HG02798 (cell line): ENCODE data around the gene SH3PXD2B.

Experiments used
- ATAC-seq: cut with Tn5 transposase; IDR thresholded peaks from one replicate; pipeline ENCODE4 v1.9.1; 2021; ENCODE audit warnings: mild to moderate bottlenecking; ENCODE audit not compliant: unreplicated experiment, poor library complexity

SH3PXD2B gene

DNA sequence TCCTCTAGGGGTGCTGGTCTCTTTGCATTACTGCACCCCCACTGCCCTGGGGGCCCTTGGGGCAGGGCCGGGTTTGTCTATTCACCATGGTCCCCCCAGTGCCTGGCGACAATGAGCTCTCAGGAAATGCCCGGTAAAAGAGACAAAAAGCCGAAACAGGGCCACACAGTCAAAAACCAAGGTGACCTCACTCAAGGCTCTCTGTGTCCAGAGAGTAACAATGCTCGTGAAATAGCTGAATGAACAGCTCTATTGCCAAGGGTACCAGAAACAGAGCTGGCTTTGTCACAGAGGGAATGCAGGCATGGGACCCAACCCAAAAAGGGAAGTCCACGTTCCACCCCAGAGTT is 16.0 kb downstream of the SH3PXD2B start:
- ATAC-seq: no peak

GRCh38 chr5:172437445-172438318 is 16.6 kb downstream of the SH3PXD2B start:
- no peak for ATAC-seq

- no peak for ATAC-seq
Observed at GRCh38 chr5:172436879-172437369, 17.4 kb downstream of the SH3PXD2B start.

- no peak for ATAC-seq
Observed at GRCh38 chr5:172436078-172436878, 18.0 kb downstream of the SH3PXD2B start.

DNA sequence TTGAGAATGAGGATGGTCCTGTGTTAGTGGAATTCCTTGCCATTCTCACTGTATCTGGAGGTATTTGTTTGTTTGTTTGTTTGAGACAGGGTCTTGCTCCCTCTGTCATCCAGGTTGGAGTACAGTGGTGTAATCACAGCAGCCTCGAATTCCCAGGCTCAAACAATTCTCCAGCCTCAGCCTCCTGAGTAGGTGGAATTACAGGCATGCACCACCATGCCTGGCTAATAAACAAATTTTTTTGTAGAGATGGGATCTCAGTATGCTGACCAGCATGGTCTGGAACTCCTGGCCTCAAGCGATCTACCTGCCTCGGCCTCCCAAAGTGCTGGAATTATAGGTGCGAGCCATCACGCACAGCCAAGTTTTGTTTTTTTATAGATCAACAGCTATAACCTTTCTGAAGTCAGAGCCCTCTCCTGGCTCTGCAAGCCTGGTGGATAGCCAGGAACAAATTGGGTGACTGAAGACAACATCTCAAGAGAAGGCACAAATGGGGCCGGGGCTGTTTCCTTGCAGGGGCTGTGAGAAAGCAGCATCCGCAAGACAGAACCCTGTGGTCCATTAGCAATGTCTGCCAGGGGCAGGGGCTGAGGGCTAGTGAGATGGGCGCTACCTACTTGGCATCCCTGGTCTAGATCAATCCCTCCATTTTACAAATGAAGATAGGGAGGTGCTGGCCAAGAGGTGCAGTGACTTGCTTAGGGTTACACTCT is 18.8 kb downstream of the SH3PXD2B start:
- no peak for ATAC-seq

GRCh38 chr5:172434251-172434650 is 20.1 kb downstream of the SH3PXD2B start:
- ATAC-seq: no peak

- ATAC-seq: no peak
Observed at GRCh38 chr5:172433513-172433912, 20.8 kb downstream of the SH3PXD2B start.

DNA sequence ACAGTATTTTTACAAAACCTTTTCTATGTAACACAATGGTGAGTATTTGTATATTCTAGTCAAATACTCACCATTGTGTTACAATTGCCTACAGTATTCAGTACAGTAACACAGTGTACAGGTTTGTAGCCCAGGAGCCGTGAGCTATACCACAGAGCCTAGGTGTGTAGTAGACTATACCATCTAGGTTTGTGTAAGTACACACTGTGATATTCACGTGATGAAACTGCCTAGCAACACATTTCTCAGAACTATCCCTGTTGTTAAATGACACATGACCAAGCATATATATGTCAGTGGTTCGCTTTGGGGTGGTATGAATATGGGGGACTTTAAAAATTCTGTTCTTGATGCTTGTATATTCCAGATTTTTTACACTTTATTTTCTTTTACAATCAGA is 21.3 kb downstream of the SH3PXD2B start:
- no peak for ATAC-seq

- ATAC-seq: no peak
Observed at GRCh38 chr5:172430354-172430753, 24.0 kb downstream of the SH3PXD2B start.

DNA sequence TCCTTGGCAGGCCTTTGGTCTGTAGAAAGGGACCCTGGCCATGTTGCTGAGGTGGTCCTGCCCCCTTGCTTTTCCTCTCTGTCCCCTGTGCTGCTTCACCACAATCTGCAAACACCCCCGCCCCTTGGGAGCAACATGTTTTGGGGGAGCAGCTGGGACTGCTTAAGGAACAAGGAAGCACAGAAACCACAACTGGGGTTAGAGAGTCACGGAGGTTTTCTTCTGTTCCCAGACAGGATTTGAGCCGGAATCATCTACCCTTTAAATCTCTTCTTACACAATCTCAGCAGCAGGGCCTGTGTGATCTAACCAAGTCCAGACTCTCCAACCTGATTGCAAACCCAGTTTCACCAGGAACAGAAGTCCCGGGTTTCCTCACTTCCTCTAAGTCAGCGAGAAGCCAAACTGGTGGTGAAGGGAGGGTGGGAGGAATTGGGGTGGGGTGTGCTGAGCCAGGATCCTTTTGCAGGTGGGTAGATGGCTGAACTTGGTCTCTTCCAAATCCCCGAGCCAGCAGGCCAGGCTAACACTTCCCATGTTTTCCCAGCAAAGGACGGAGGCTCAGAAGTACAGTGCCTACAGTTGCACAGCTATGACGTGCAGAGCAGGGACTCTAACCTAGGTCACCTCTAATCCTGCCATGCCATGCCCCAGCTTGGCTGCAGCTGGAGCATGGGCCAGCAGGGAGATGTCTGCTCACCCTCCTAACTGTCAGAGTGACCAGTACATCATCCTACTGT is 25.0 kb downstream of the SH3PXD2B start:
- ATAC-seq: no peak

- ATAC-seq: no peak
Observed at GRCh38 chr5:172428224-172429166, 25.8 kb downstream of the SH3PXD2B start.

- no peak for ATAC-seq
Observed at GRCh38 chr5:172427202-172427601, 27.1 kb downstream of the SH3PXD2B start.

DNA sequence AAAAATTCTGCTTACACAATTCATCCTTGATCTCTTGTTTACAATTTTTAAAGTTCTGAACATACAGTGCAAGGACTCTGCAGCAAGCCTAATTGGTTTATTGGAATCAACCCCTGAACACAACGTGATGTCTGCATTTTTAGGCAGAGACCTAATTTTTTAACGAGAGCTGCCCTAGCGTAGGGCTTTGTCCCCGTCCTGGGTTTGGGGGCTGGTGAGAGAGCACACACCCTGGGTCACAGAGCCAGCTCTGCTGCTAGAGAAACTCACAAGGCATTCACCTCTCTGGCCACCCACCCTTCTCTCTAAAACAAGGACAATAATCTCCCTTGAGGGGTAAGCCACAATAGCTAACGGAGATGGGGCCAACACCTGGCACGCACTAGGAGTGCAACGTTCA is 28.2 kb downstream of the SH3PXD2B start:
- ATAC-seq: no peak

- ATAC-seq: no peak
Observed at GRCh38 chr5:172425402-172425801, 28.9 kb downstream of the SH3PXD2B start.

GRCh38 chr5:172424808-172425207 is 29.5 kb downstream of the SH3PXD2B start:
- ATAC-seq: no peak

DNA sequence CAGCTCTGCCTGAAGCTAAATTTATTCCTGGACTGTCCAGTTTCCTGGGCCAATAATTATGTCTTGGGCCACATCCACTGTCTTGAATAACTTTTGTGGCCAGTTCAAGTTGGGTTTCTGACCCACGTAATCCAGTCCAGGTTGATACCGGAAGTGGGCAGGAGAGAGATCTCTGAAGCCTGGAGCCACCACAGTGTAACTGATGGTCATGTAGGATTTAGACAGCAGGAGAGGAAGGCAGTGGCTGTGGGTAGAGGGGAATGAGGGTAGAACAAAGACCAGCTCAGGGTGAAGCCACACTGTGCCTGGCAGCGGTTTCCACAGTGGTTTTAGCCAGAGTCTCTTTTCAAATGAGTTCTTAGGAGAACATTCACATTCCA is 30.2 kb downstream of the SH3PXD2B start:
- no peak for ATAC-seq

DNA sequence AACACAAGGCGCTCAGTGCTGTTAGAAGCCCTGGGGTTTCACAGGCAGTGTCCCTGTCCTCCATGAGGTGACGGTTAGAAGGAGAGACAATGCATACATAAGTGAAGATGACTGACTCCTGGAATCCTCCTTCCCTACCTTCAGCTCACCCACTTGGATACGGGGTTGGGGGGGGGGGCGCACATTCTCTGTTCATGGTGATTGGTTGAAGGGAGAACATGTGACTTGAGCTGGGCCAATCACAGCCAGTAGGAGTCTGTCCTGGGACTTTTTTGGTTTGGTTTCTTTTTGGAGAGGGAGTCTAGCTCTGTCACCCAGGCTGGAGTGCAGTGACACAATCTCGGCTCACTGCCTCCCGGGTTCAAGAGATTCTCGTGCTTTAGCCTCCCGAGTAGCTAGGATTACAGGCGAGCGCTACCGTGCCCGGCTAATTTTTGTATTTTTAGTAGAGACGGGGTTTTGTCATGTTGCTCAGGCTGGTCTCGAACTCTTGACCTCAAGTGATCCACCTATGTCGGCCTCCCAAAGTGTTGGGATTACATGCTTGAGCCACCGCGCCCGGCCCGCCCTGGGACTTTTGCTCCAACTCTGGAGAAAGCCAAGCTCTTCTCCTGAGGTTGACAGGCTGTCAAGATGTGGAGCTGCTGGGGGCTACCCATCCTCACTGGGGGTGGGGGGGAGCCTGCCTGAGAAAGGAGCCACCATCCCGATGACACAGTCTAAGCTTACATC is 30.8 kb downstream of the SH3PXD2B start:
- no peak for ATAC-seq

DNA sequence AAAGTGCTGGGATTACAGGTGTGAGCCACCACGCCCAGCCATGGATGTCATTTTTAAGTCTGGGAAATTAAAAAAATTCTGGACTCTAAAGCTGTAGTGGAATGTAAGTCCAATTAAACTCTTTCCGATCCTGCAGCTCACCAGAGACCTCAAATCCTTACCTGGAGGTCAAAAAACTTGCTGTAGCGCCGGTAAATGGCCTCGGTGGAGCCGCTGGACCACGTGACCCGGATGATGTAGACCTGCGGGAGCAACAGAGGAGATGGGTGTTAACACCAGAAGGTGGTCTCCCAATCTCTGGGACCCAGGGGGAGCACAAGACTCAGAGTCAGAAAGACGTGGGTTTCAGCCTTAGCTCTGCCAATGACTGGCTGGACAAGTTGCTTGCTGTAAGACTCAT is 32.1 kb downstream of the SH3PXD2B start:
- ATAC-seq: no peak
